ENCODE results near the gene SNAI3. TPM values are rescaled to one million over a fixed set of nuclear protein-coding genes. Genes with fewer than 3 reads are reported as not detected.

SNAI3 gene
- total RNA-seq, 1 donor from 2014 or later, result not detected

DNA sequence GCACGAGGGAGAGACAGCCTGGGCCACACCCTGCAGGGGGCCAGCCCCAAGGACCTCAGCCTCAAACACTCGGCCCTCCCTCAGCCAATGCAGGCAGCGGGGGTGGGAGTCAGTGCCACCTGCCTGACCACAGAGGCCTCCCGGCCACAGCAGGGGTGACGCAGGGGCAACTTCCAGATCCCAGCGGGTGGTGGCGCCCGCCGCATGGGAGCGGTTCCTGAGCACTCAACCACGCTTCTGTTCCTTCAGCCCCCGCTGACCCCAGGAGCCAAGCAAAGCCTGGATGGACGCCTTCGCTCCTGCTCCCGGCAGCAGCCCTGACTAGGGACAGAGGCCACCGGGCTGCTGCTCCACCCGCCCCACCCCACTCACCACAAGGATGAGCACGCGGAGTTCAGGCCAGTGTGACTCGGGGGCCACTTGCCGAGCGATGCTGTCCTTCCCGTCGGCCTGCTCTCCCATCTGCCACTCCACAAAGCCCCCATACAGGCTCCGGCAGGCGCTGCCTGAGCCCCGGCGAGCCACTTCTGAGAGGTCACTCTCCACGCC is 30.5 kb downstream of the SNAI3 start:
- Histone ChIP-seq H3K36me3 (ENCODE audit: control insufficient read depth, insufficient read depth, low read length) (peaks cover 11% of the 10 kb centered on the region), H3K4me3 (ENCODE audit: low read depth, low read length) (no peak overlapping the region), H3K27me3 (ENCODE audit: control insufficient read depth, insufficient read depth, low read length) (no peaks in the 10 kb centered on the region)
- no peak for FAIRE-seq
- DNase-seq (ENCODE audit: low read depth), result no peak
- TF ChIP-seq CTCF (IDR thresholded peaks at IDR 0.05; ENCODE audit: insufficient read depth, low read length, severe bottlenecking), result no peak

DNA sequence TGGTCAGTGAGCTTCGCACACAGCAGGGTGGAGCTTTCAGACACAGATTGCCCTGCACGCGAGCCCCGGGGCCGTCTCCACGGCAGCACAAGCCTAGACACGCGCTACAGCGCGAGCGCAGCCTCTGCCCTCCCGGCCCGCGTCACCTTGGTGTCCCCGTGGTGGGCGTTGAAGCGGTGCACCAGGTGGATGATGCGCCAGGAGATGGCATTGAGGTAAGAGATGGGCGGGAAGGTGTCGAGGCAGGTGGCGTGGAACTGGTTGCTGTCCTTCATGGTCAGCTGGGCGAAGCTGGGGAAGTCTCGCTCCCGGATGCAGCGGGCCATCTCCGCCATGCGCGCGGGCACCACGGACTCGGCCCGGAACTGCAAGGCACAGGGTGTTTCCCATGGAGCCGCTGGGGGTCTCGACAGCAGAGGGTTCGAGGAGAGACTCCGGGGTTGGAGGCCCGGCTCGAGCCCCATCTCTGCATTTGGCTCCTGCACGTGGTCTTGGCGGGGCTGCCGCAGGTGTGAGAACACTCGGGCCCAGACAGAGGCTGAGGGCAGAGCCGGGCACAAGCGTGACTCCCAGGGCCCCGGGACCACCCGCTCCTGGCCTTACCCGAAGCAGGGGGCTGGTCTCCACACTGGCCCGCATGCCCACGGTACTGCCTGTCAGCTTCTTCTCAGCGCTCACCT is 31.1 kb downstream of the SNAI3 start:
- peaks cover 11% of the 10 kb centered on the region for H3K36me3 ChIP-seq (ENCODE audit: control insufficient read depth, insufficient read depth, low read length)
- TF ChIP-seq CTCF (IDR thresholded peaks at IDR 0.05; ENCODE audit: insufficient read depth, low read length, severe bottlenecking), result no peak
- H3K4me3 ChIP-seq (ENCODE audit: low read depth, low read length), result no peak overlapping the region
- no peak for FAIRE-seq
- H3K27me3 ChIP-seq (ENCODE audit: control insufficient read depth, insufficient read depth, low read length), result no peaks in the 10 kb centered on the region
- no peak for DNase-seq (ENCODE audit: low read depth)

GRCh38 chr16:88654363-88655052 is 31.8 kb downstream of the SNAI3 start:
- H3K27me3 ChIP-seq (ENCODE audit: control insufficient read depth, insufficient read depth, low read length), result no peaks in the 10 kb centered on the region
- FAIRE-seq (no peak), DNase-seq (ENCODE audit: low read depth) (no peak)
- no peak overlapping the region for H3K4me3 ChIP-seq (ENCODE audit: low read depth, low read length)
- TF ChIP-seq CTCF (IDR thresholded peaks at IDR 0.05; ENCODE audit: insufficient read depth, low read length, severe bottlenecking), result no peak
- peaks cover 11% of the 10 kb centered on the region for H3K36me3 ChIP-seq (ENCODE audit: control insufficient read depth, insufficient read depth, low read length)

- FAIRE-seq, result no peak
- no peaks in the 10 kb centered on the region for H3K27me3 ChIP-seq (ENCODE audit: control insufficient read depth, insufficient read depth, low read length)
Observed at GRCh38 chr16:88653596-88654362, 32.5 kb downstream of the SNAI3 start.

DNA sequence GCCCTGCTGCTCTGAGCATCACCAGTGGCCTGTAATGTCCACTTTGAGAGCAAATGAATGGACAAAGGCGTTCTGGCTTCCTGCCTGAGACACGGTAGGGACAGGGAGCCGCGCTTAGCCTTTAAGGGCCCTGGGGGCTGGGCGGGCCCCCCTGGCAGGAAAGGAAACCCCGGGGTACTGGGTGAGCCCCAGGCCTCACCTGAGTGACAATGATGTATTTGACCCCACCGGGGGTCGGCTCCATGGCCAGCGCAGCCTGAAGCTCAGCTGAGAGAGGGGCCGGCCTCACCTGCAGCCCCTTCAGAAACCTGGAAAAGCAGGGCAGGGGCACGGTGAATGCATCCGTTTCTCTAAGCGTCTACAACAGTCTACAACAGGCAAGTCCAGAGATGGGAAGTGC is 33.2 kb downstream of the SNAI3 start:
- TF ChIP-seq CTCF (IDR thresholded peaks at IDR 0.05; ENCODE audit: insufficient read depth, low read length, severe bottlenecking), result no peak
- Histone ChIP-seq H3K27me3 (ENCODE audit: control insufficient read depth, insufficient read depth, low read length) (no peaks in the 10 kb centered on the region), H3K4me3 (ENCODE audit: low read depth, low read length) (no peak overlapping the region), H3K36me3 (ENCODE audit: control insufficient read depth, insufficient read depth, low read length) (peaks cover 11% of the 10 kb centered on the region)
- no peak for FAIRE-seq
- DNase-seq (ENCODE audit: low read depth), result no peak

More at GRCh38 chr16:88653596-88654362, 32.5 kb downstream of the SNAI3 start:
- no peak for TF ChIP-seq CTCF (IDR thresholded peaks at IDR 0.05; ENCODE audit: insufficient read depth, low read length, severe bottlenecking)
- H3K36me3 ChIP-seq (ENCODE audit: control insufficient read depth, insufficient read depth, low read length), result peaks cover 11% of the 10 kb centered on the region
- no peak overlapping the region for H3K4me3 ChIP-seq (ENCODE audit: low read depth, low read length)
- DNase-seq (ENCODE audit: low read depth), result no peak

Data from bronchial epithelial cell (primary cell).